HUES48 (cell line): ENCODE measurements around the gene RNF167.

Experiments
- H3K27ac ChIP-seq: one replicate; pipeline ENCODE4 v1.7.0; 2013; ENCODE audit warnings: low read depth, low read length, inconsistent platforms
- H3K27me3 ChIP-seq: 2 replicates; pipeline ENCODE4 v1.6.1; 2013; ENCODE audit warnings: mild to moderate bottlenecking, low read length; ENCODE audit not compliant: control insufficient read depth, insufficient read depth
- H3K36me3 ChIP-seq: 2 replicates; pipeline ENCODE4 v1.6.1; 2013; ENCODE audit warnings: low read length; ENCODE audit not compliant: control insufficient read depth, insufficient read depth
- H3K4me1 ChIP-seq: 2 replicates; pipeline ENCODE4 v1.6.1; 2013; ENCODE audit warnings: mild to moderate bottlenecking, low read length; ENCODE audit not compliant: control insufficient read depth, insufficient read depth
- H3K4me3 ChIP-seq: 2 replicates; pipeline ENCODE4 v1.5.1; 2013; ENCODE audit warnings: mild to moderate bottlenecking, low read depth, low read length
- H3K9ac ChIP-seq: 2 replicates; pipeline ENCODE4 v1.6.1; 2013; ENCODE audit warnings: mild to moderate bottlenecking, low read depth, low read length, moderate library complexity
- H3K9me3 ChIP-seq: 2 replicates; pipeline ENCODE4 v1.6.1; 2013; ENCODE audit warnings: low read length; ENCODE audit not compliant: control insufficient read depth, insufficient read depth

Gene RNF167

DNA sequence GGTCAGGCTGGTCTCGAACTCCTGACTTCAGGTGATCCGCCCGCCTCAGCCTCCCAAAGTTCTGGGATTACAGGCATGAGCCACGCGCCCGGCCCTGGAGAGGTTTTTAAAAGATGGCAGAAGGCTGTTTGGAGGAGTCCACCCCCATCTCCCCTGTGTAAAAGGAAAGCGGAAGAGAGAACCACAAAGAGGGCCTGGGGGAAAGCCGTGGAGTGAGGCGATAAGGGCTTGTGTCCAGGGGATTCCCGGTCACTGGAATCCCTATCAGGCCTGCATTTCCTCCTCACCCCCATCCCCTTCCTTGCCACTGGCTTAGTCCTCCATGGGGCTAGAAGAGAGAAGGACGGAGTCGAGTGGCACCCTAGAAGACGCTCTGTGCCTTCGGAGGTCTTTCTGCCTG lies 8.1 kb upstream of the RNF167 start, which contains the start of gene GP1BA:
Gene GP1BA, plus strand, starts transcription at position 315 of the 400 bp plus-strand sequence. CDS start 328 bp downstream, outside the sequence.
- peaks cover 16% of the 10 kb centered on the region; the same call in 1 of the 2 replicates for H3K36me3 ChIP-seq
- no peaks in the 10 kb centered on the region for H3K4me1 ChIP-seq
- no peak within 1 kb of the TSS for H3K9ac ChIP-seq
- no peaks in the 10 kb centered on the region for H3K9me3 ChIP-seq
- no peak within 1 kb of the TSS for H3K27ac ChIP-seq
- no peak within 1 kb of the TSS for H3K4me3 ChIP-seq
- no peaks in the 10 kb centered on the region for H3K27me3 ChIP-seq

DNA sequence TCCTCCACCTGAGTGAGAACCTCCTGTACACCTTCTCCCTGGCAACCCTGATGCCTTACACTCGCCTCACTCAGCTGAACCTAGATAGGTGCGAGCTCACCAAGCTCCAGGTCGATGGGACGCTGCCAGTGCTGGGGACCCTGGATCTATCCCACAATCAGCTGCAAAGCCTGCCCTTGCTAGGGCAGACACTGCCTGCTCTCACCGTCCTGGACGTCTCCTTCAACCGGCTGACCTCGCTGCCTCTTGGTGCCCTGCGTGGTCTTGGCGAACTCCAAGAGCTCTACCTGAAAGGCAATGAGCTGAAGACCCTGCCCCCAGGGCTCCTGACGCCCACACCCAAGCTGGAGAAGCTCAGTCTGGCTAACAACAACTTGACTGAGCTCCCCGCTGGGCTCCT lies 7.3 kb upstream of the RNF167 start:
- H3K9me3 ChIP-seq: no peaks in the 10 kb centered on the region
- no peaks in the 10 kb centered on the region for H3K27me3 ChIP-seq
- peaks cover 24% of the 10 kb centered on the region for H3K36me3 ChIP-seq
- H3K4me1 ChIP-seq: no peaks in the 10 kb centered on the region
- H3K27ac ChIP-seq: no peak overlapping the region
- H3K9ac ChIP-seq: no peak overlapping the region
- no peak overlapping the region for H3K4me3 ChIP-seq

DNA sequence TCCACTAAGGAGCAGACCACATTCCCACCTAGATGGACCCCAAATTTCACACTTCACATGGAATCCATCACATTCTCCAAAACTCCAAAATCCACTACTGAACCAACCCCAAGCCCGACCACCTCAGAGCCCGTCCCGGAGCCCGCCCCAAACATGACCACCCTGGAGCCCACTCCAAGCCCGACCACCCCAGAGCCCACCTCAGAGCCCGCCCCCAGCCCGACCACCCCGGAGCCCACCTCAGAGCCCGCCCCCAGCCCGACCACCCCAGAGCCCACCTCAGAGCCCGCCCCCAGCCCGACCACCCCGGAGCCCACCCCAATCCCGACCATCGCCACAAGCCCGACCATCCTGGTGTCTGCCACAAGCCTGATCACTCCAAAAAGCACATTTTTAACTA lies 6.4 kb upstream of the RNF167 start:
- Histone ChIP-seq H3K9ac (no peak overlapping the region), H3K9me3 (no peaks in the 10 kb centered on the region), H3K4me3 (no peak overlapping the region), H3K27ac (no peak overlapping the region), H3K27me3 (no peaks in the 10 kb centered on the region), H3K4me1 (0 out of 2 replicates have a peak, but pooled peaks cover 3% of the 10 kb centered on the region), H3K36me3 (peaks cover 33% of the 10 kb centered on the region)

DNA sequence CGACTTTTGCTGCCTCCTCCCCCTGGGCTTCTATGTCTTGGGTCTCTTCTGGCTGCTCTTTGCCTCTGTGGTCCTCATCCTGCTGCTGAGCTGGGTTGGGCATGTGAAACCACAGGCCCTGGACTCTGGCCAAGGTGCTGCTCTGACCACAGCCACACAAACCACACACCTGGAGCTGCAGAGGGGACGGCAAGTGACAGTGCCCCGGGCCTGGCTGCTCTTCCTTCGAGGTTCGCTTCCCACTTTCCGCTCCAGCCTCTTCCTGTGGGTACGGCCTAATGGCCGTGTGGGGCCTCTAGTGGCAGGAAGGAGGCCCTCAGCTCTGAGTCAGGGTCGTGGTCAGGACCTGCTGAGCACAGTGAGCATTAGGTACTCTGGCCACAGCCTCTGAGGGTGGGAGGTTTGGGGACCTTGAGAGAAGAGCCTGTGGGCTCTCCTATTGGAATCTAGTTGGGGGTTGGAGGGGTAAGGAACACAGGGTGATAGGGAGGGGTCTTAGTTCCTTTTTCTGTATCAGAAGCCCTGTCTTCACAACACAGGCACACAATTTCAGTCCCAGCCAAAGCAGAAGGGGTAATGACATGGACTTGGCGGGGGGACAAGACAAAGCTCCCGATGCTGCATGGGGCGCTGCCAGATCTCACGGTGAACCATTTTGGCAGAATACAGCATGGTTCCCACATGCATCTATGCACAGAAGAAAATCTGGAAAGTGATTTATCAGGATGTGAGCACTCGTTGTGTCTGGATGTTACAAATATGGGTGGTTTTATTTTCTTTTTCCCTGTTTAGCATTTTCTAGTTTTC lies 5.7 kb upstream of the RNF167 start:
- Histone ChIP-seq H3K9me3 (no peaks in the 10 kb centered on the region), H3K36me3 (peaks cover 34% of the 10 kb centered on the region), H3K27ac (peak overlapping the region; percentile 26), H3K27me3 (no peaks in the 10 kb centered on the region), H3K9ac (no peak overlapping the region), H3K4me1 (0 out of 2 replicates have a peak, but pooled peaks cover 6% of the 10 kb centered on the region), H3K4me3 (no peak overlapping the region)

DNA sequence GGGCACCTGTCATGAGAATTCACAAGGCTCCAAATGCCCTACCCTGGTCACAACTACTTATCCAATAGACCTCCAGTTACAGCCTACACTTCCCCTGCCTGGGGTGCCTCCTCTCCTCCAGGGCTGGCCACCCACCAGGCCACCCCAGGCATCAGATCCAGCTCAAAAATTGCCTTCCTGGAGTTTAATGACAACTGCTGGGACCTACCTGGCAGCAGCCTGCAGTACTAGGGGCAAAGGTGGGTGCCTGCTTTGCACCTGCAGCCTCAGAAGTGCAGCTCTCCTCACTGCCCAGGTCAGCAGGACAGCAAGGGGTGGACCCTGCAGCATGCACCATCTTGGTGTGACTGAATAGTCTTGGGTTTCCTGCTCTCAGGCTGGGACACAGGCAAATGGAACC lies 4.4 kb upstream of the RNF167 start:
- Histone ChIP-seq H3K36me3 (peaks cover 34% of the 10 kb centered on the region), H3K27me3 (no peaks in the 10 kb centered on the region), H3K4me1 (0 out of 2 replicates have a peak, but pooled peaks cover 6% of the 10 kb centered on the region), H3K9ac (no peak overlapping the region), H3K27ac (no peak overlapping the region), H3K4me3 (no peak overlapping the region), H3K9me3 (no peaks in the 10 kb centered on the region)

DNA sequence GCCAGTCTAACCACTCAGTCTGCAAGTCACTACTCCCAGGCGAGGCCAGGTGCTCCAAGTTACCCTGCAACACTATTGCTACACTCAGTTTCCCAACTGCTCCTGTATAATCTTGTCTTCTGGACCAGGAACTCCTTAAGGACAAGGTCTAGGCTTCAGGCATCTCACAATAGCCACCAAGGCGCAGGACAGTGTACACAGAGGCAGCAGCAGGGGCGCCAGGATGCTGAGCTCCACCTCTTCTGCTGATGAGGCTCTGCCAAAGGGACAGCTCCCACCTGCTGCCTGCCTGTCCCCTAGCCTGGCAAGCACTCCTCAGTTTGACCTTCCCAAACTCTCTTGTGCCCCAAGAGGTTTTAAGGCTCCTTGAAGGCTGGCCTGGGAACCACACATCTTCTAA lies 3.6 kb upstream of the RNF167 start:
- H3K9ac ChIP-seq: no peak overlapping the region
- H3K36me3 ChIP-seq: peaks cover 31% of the 10 kb centered on the region
- H3K9me3 ChIP-seq: no peaks in the 10 kb centered on the region
- H3K27ac ChIP-seq: no peak overlapping the region
- H3K4me1 ChIP-seq: peaks cover 10% of the 10 kb centered on the region; the same call in 1 of the 2 replicates
- H3K4me3 ChIP-seq: no peak overlapping the region
- H3K27me3 ChIP-seq: no peaks in the 10 kb centered on the region

DNA sequence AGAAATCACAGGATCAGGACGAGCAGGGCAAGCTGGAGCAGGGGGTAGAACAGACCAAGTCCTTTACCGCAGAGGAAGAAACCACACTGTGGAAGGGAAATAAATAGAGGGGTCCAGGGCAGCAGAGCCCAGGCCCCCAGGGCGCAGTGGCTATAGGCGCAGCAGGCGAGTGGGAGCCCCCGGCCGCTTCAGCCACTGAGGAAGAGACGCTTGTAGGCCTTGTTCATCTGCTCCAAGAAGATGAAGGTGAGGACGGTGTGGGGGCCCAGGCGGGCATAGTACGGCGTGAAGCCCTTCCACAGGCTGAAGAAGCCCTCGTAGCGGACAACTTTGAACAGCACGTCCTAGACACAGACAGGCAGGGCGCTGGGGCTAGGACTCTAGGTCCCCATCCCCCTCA lies 2.5 kb upstream of the RNF167 start:
- Histone ChIP-seq H3K9me3 (no peaks in the 10 kb centered on the region), H3K27ac (no peak overlapping the region), H3K4me3 (no peak overlapping the region), H3K9ac (no peak overlapping the region), H3K4me1 (peaks cover 11% of the 10 kb centered on the region; the same call in 1 of the 2 replicates), H3K36me3 (peaks cover 39% of the 10 kb centered on the region), H3K27me3 (no peaks in the 10 kb centered on the region)

DNA sequence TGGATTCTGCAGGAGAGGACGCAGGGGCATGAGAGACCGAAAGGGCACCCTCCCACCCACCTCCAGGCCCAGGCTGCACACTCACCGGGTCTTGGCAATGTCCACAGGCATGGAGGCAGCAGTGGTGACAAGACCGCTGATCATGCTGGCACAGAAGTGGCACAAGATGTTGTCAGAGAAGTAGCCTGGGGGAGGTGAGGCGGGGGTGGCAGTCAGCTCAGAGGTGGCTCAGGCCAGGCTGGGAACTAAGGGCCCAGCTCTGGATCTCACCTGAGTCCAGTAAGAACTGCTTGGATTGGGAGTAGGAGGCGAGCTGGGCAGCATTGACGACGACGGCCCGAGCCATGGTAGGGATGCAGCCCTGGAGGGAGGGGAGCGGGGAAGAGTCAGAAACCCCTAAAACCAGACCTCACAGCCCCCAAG lies 2.0 kb upstream of the RNF167 start:
- Histone ChIP-seq H3K9me3 (no peaks in the 10 kb centered on the region), H3K4me3 (no peak overlapping the region), H3K36me3 (peaks cover 44% of the 10 kb centered on the region), H3K27ac (no peak overlapping the region), H3K4me1 (peaks cover 11% of the 10 kb centered on the region; the same call in 1 of the 2 replicates), H3K9ac (no peak overlapping the region), H3K27me3 (no peaks in the 10 kb centered on the region)

DNA sequence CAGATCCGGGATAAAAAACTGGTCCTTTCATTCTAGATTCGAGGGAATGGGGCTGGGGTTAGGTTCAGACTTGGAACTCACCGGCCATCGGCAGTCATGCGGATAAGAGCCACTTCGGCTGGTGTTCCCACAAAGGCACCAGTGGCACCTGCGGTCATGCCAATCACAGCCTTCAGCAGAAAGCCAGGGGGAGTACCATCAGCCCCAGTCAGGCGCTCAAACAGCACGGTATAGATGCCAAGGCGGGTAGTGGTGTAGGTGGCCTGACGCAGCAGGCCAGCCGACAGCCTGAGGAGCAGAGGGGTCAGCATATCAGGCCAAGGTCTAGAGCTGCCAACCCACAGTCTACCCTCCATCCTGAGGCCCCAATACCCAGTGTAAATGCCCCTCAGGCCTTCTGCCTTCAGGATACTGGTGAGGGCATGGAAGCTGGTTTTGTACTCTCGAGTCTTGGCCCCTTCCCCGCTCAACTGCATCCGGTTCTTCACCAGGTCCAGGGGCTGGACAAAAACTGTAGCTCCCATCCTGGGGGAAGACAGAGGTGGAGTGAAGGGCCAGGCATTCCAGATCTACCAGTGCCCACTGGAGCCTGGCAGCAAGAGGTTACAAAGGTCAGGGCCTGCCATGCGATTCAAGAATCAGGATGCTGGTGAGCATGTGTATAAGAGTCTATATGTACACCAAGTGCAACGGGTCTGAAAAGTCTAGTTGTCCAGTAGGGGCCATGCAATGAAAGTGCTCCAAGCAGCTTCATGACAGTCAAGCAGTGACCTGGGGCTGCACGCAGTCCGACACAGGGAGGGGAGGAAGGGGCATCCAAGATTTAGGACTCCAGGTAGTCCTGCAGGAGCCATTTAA lies 1.2 kb upstream of the RNF167 start:
- H3K4me3 ChIP-seq: peak overlapping the region; percentile 89
- H3K9ac ChIP-seq: peak overlapping the region; percentile 92
- H3K27ac ChIP-seq: peak overlapping the region; percentile 99
- no peaks in the 10 kb centered on the region for H3K27me3 ChIP-seq
- peaks cover 52% of the 10 kb centered on the region for H3K36me3 ChIP-seq
- H3K4me1 ChIP-seq: peaks cover 11% of the 10 kb centered on the region; the same call in 1 of the 2 replicates
- H3K9me3 ChIP-seq: no peaks in the 10 kb centered on the region

DNA sequence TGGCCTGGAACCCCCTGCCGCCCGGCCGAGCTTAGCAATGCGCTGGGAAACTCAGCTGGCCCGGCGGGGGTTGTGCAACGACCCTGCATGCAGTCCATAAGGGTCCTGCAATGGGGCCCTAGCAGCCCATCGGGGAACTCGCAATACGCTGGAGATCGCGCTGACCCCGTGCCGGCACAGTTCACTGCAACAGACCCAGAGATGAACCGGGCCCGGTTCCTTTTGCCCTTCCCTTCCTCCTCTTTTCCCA lies 597 bp upstream of the RNF167 start:
- no peaks in the 10 kb centered on the region for H3K9me3 ChIP-seq
- peak overlapping the region; percentile 92 for H3K9ac ChIP-seq
- no peaks in the 10 kb centered on the region for H3K27me3 ChIP-seq
- peaks cover 58% of the 10 kb centered on the region for H3K36me3 ChIP-seq
- H3K4me3 ChIP-seq: peak overlapping the region; percentile 89
- peaks cover 11% of the 10 kb centered on the region; the same call in 1 of the 2 replicates for H3K4me1 ChIP-seq
- peak overlapping the region; percentile 99 for H3K27ac ChIP-seq
